ENCODE data around the gene PDE4C. TPM values are rescaled to one million over a fixed set of nuclear protein-coding genes. Genes with fewer than 3 reads are reported as not detected.

PDE4C gene
- total RNA-seq, 1 donor from 2014 or later = 1.6 TPM

DNA sequence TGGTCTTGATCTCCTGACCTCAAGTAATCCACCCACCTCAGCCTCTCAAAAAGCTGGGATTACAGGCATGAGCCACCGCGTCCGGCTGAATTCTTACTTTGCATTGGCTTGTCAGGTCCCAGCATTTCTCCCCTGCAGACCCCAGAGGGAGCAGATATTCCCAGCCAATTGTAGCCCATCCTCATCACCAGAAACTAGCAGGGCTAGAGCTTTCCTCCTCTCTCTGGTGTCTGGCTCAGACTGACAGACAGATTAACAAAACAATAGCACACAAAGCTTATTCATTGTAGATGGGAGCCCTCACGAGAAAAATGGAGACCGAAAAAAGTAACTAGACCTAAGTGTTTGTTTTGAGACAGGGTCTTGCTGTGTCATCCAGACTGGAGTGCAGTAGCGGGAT is 40.7 kb downstream of the PDE4C start:
- Mint-ChIP-seq H3K27ac (no peak overlapping the region), H3K4me1 (ENCODE audit: low read depth) (no peaks in the 10 kb centered on the region), H3K9me3 (ENCODE audit: low read depth) (no peaks in the 10 kb centered on the region), H3K4me3 (ENCODE audit: low read depth) (no peak overlapping the region), H3K27me3 (no peaks in the 10 kb centered on the region), H3K36me3 (ENCODE audit: insufficient read depth) (no peaks in the 10 kb centered on the region)
- DNase-seq (ENCODE audit: low spot score, unreplicated experiment) = no peak
- TF ChIP-seq, protein P1, sequence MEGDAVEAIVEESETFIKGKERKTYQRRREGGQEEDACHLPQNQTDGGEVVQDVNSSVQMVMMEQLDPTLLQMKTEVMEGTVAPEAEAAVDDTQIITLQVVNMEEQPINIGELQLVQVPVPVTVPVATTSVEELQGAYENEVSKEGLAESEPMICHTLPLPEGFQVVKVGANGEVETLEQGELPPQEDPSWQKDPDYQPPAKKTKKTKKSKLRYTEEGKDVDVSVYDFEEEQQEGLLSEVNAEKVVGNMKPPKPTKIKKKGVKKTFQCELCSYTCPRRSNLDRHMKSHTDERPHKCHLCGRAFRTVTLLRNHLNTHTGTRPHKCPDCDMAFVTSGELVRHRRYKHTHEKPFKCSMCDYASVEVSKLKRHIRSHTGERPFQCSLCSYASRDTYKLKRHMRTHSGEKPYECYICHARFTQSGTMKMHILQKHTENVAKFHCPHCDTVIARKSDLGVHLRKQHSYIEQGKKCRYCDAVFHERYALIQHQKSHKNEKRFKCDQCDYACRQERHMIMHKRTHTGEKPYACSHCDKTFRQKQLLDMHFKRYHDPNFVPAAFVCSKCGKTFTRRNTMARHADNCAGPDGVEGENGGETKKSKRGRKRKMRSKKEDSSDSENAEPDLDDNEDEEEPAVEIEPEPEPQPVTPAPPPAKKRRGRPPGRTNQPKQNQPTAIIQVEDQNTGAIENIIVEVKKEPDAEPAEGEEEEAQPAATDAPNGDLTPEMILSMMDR (IDR thresholded peaks at IDR 0.05; ENCODE audit: unreplicated experiment) = no peak

DNA sequence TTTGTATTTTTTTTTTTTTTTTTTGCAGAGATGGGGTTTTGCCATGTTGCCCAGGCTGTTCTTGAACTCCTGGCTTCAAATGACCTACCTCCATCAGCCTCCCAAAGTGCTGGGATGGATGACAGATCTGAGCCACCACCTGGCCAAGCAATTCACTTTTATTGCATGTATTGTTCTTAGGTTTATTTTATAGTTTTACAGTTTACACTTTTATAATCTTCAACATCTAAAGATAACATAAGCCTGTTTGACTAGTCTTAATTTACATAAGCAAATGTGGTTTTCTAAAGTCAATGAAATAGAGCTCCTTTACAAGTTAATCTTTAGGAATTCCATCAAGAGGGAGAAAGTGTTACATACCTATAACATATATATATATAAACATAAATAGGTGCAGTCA is 42.7 kb downstream of the PDE4C start:
- H3K4me3 Mint-ChIP-seq (ENCODE audit: low read depth) = no peak overlapping the region
- H3K9me3 Mint-ChIP-seq (ENCODE audit: low read depth) = no peaks in the 10 kb centered on the region
- H3K27ac Mint-ChIP-seq = no peak overlapping the region
- no peak for DNase-seq (ENCODE audit: low spot score, unreplicated experiment)
- H3K36me3 Mint-ChIP-seq (ENCODE audit: insufficient read depth) = no peaks in the 10 kb centered on the region
- H3K27me3 Mint-ChIP-seq = no peaks in the 10 kb centered on the region
- TF ChIP-seq, protein P1 (IDR thresholded peaks at IDR 0.05; ENCODE audit: unreplicated experiment) = no peak
- H3K4me1 Mint-ChIP-seq (ENCODE audit: low read depth) = no peaks in the 10 kb centered on the region

DNA sequence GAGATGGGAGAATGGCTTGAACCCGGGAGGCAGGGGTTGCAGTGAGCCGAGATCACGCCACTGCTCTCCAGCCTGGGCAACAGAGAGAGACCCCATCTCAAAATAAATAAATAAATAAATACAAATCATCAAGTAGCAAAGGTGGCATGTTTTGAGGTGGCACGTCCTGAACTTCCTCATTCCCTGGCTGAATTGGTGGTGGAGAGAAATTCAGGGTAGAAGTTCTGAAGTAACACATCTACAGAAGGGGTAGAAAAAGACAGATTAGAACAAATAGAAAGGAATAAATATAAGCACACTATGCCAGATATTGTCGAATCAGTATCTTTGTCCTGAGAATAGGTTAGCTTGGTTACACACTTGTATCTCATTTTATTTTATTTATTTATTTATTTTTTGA is 46.3 kb downstream of the PDE4C start:
- Mint-ChIP-seq H3K27ac (no peak overlapping the region), H3K27me3 (peaks cover 9% of the 10 kb centered on the region), H3K36me3 (ENCODE audit: insufficient read depth) (no peaks in the 10 kb centered on the region), H3K4me3 (ENCODE audit: low read depth) (no peak overlapping the region), H3K9me3 (ENCODE audit: low read depth) (no peaks in the 10 kb centered on the region), H3K4me1 (ENCODE audit: low read depth) (no peaks in the 10 kb centered on the region)
- DNase-seq (ENCODE audit: low spot score, unreplicated experiment) = no peak
- TF ChIP-seq, protein P1 (IDR thresholded peaks at IDR 0.05; ENCODE audit: unreplicated experiment) = no peak

DNA sequence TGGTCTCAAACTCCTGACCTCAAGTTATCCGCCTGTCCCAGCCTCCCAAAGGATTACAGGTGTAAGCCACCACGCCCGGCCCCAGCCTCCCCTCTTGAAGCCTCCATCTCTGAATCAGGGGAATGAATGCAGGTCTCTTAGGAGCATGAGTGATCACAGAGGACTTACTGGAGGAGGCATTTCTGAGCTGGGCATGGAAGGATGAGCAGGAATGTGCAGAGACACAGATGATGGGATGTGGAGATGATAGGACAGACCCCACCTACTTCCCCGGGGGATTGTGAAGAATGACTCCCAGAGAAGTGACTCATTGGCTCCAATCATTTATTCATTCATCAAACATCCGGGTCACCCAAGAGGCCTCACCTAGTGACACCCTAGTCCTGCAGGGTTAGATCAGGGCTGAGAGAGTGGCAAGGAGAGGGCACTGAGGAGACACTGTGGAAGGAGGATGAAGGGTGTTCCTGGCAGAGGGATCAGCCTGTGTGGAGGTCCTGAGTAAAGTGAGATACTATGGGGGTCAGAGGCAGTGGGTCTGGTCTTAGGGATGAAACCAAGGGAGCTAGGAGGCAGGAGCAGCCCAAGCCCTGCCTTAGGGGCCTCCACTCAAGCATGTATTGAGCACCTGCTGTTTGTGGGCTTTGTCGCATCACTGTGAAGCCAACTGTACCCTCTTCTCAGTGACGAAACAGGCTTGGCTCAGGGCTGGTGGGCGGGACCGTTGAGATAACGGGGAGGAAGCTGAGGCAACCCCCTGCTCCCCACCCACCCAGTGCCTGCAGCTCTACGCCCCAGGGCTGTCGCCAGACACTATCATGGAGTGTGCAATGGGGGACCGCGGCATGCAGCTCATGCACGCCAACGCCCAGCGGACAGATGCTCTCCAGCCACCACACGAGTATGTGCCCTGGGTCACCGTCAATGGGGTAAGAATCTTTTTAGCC is 49.6 kb downstream of the PDE4C start:
- peaks cover 3% of the 10 kb centered on the region for H3K36me3 Mint-ChIP-seq (ENCODE audit: insufficient read depth)
- no peak for DNase-seq (ENCODE audit: low spot score, unreplicated experiment)
- H3K4me3 Mint-ChIP-seq (ENCODE audit: low read depth) = no peak overlapping the region
- H3K9me3 Mint-ChIP-seq (ENCODE audit: low read depth) = no peaks in the 10 kb centered on the region
- no peaks in the 10 kb centered on the region for H3K4me1 Mint-ChIP-seq (ENCODE audit: low read depth)
- H3K27me3 Mint-ChIP-seq = peaks cover 22% of the 10 kb centered on the region
- TF ChIP-seq, protein P1 (IDR thresholded peaks at IDR 0.05; ENCODE audit: unreplicated experiment) = no peak
- H3K27ac Mint-ChIP-seq = peak overlapping the region; percentile 52

DNA sequence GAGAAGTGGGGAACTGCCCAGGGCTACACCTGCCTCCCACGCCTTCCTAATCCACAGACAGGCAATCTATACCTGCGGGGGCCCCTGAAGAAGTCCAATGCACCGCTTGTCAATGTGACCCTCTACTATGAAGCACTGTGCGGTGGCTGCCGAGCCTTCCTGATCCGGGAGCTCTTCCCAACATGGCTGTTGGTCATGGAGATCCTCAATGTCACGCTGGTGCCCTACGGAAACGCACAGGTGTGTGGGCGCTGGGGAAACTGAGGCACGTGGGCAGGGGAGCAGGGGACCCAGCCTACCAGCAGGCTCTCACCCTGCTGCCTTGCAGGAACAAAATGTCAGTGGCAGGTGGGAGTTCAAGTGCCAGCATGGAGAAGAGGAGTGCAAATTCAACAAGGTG is 51.3 kb downstream of the PDE4C start:
- Mint-ChIP-seq H3K27ac (no peak overlapping the region), H3K27me3 (peaks cover 22% of the 10 kb centered on the region), H3K4me1 (ENCODE audit: low read depth) (no peaks in the 10 kb centered on the region), H3K4me3 (ENCODE audit: low read depth) (no peak overlapping the region), H3K36me3 (ENCODE audit: insufficient read depth) (peaks cover 11% of the 10 kb centered on the region), H3K9me3 (ENCODE audit: low read depth) (no peaks in the 10 kb centered on the region)
- TF ChIP-seq, protein P1 (IDR thresholded peaks at IDR 0.05; ENCODE audit: unreplicated experiment) = no peak
- DNase-seq (ENCODE audit: low spot score, unreplicated experiment) = no peak

Other genes with a start within 250 kb of the PDE4C start
- 3.3 and 4.3 TPM in 2 replicates for gene ARRDC2, start 218.3 kb downstream of the PDE4C start, total RNA-seq
- not detected in 2 replicates for gene IL12RB1, start 139.5 kb downstream of the PDE4C start, total RNA-seq
- gene MAST3, start 128.7 kb downstream of the PDE4C start, total RNA-seq = 10.7 and 11.1 TPM in 2 replicates
- 58.9 and 61.2 TPM in 2 replicates for gene PIK3R2, start 73.3 kb downstream of the PDE4C start, total RNA-seq
- not detected in 2 replicates for gene IFI30, start 52.6 kb downstream of the PDE4C start, total RNA-seq
- 10.6 and 11.5 TPM in 2 replicates for gene MPV17L2, start 33.2 kb downstream of the PDE4C start, total RNA-seq
- gene RAB3A, start 22.4 kb downstream of the PDE4C start, total RNA-seq = 3.3 and 5.1 TPM in 2 replicates
- 10.5 and 10.9 TPM in 2 replicates for gene IQCN, start 48.0 kb upstream of the PDE4C start, total RNA-seq
- 158 and 168 TPM in 2 replicates for gene JUND, start 55.2 kb upstream of the PDE4C start, total RNA-seq
- gene LSM4, start 96.6 kb upstream of the PDE4C start, total RNA-seq = 150 and 154 TPM in 2 replicates
- gene PGPEP1, start 114.2 kb upstream of the PDE4C start, total RNA-seq = 43.5 and 51.3 TPM in 2 replicates
- gene GDF15, start 159.7 kb upstream of the PDE4C start, total RNA-seq = 10.5 and 14.4 TPM in 2 replicates
- not detected in 2 replicates for gene LRRC25, start 171.2 kb upstream of the PDE4C start, total RNA-seq
- 57.7 and 61.8 TPM in 2 replicates for gene SSBP4, start 193.0 kb upstream of the PDE4C start, total RNA-seq
- 234 TPM in 2 replicates for gene ISYNA1, start 211.7 kb upstream of the PDE4C start, total RNA-seq